ENCODE measurements around the gene PPT1.

GRCh38 chr1:40090652-40091355, 6.2 kb downstream of the PPT1 start:
- TF ChIP-seq EZH2phosphoT487 (IDR thresholded peaks at IDR 0.05) (no peak), CTCF (IDR thresholded peaks at IDR 0.05) (no peak), EZH2 (IDR thresholded peaks at IDR 0.05) (no peak)

All from neural progenitor cell (in vitro differentiated cells).